ENCODE data around the gene SLC22A2. TPM values are rescaled to one million over a fixed set of nuclear protein-coding genes. Genes with fewer than 3 reads are reported as not detected.

Gene SLC22A2
- polyA plus RNA-seq, 3 donors: not detected

DNA sequence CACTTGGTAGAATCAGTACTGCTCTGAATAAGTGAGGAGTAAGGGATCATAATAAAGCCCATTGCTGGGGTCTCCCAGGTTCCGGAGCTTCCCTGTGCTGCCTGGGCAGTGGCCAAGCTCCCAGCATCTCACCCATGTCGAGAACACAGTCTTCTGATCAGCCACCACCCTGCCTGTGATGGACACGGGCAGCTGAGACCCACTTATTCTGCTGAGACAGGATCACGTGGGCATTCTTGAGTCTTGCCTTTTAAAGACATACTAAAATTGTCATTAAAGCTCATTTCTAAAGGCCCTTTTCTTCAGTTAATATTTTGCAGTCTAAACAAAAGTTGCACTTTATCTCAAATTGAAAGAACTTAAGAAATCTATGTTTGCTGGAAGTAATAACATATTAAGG lies 42.7 kb upstream of the SLC22A2 start:
- Histone ChIP-seq H3K9me3 (replicated peaks in 1 of 2; ENCODE audit: control insufficient read depth in 1 of 2, insufficient read depth in 1 of 2, low read length in 2 of 2) (no peaks in the 10 kb centered on the region), H3K4me3 (replicated peaks in 1 of 3; ENCODE audit: low read depth in 2 of 3, low read length in 3 of 3) (no peak overlapping the region), H3K4me1 (ENCODE audit: control insufficient read depth in 1 of 2, insufficient read depth in 2 of 2, low read length in 2 of 2) (no peaks in the 10 kb centered on the region), H3K4me2 (replicated peaks; ENCODE audit: extremely low read depth, low read length, poor library complexity, severe bottlenecking) (no peak overlapping the region), H3K27ac (ENCODE audit: low read depth in 1 of 2, low read length in 2 of 2) (no peak overlapping the region), H4K20me1 (ENCODE audit: insufficient read depth, low read length) (no peaks in the 10 kb centered on the region), H3K27me3 (ENCODE audit: control insufficient read depth in 2 of 2, insufficient read depth in 2 of 2, low read length in 2 of 2) (no peaks in the 10 kb centered on the region), H3K9ac (ENCODE audit: insufficient read depth, low read length, poor library complexity, severe bottlenecking) (no peak overlapping the region), H3K79me2 (ENCODE audit: insufficient read depth, low read length) (no peaks in the 10 kb centered on the region), H2AFZ (ENCODE audit: insufficient read depth, low read depth, low read length, poor library complexity, severe bottlenecking) (no peak overlapping the region), H3K36me3 (replicated peaks in 1 of 2; ENCODE audit: control insufficient read depth in 1 of 2, insufficient read depth in 2 of 2, low read length in 2 of 2) (no peaks in the 10 kb centered on the region)
- no peaks in the 10 kb centered on the region for H3K4me1 Mint-ChIP-seq
- H3K27ac Mint-ChIP-seq: no peak overlapping the region
- no peaks in the 10 kb centered on the region for H3K36me3 Mint-ChIP-seq
- peaks cover 2 to 4% (median 3%) of the 10 kb centered on the region in 3 donors for H3K27me3 Mint-ChIP-seq (ENCODE audit: low read depth in 3 of 3)
- WGBS (ENCODE audit: insufficient coverage): 92% methylated on average over 3 of the region's 4 CpGs
- no peak overlapping the region for H3K4me3 Mint-ChIP-seq
- H3K9me3 Mint-ChIP-seq: peaks cover 0 to 5% (median 2%) of the 10 kb centered on the region in 7 donors
- intact Hi-C loops (cut with micrococcal nuclease): no loop called here
- no peak for DNase-seq
- TF ChIP-seq, protein P1, sequence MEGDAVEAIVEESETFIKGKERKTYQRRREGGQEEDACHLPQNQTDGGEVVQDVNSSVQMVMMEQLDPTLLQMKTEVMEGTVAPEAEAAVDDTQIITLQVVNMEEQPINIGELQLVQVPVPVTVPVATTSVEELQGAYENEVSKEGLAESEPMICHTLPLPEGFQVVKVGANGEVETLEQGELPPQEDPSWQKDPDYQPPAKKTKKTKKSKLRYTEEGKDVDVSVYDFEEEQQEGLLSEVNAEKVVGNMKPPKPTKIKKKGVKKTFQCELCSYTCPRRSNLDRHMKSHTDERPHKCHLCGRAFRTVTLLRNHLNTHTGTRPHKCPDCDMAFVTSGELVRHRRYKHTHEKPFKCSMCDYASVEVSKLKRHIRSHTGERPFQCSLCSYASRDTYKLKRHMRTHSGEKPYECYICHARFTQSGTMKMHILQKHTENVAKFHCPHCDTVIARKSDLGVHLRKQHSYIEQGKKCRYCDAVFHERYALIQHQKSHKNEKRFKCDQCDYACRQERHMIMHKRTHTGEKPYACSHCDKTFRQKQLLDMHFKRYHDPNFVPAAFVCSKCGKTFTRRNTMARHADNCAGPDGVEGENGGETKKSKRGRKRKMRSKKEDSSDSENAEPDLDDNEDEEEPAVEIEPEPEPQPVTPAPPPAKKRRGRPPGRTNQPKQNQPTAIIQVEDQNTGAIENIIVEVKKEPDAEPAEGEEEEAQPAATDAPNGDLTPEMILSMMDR (IDR thresholded peaks at IDR 0.05): no peak

DNA sequence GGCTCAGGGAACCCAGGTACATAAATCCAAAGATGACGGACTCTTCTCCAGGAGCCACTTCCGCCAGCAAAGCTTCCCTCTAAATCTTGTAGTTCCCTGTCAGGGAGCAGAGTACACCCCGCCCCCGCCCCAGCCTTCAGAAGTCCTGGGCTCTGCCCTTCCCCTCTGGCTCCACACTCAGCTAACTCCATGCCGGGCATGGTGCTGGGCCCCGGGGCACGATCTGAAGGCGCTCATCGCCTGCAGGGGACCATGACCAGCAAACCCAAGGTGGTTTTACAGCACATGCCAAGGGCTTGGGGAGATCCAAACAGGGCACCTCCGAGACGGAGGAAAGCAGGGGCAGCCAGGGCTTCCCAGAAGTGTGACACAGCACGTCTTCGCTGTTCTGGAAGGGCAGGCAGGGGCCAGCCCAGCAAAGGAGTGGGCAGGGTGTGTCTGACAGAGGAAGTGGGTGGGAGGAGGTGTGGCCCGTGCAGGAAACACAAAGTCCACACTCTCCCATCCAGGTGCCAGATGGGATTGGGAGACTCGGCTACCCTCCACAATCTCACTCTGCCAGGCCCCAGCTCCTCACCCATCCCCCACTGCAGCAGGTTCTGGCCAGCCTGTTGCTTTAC lies 41.6 kb upstream of the SLC22A2 start:
- Histone ChIP-seq H3K36me3 (replicated peaks in 1 of 2; ENCODE audit: control insufficient read depth in 1 of 2, insufficient read depth in 2 of 2, low read length in 2 of 2) (no peaks in the 10 kb centered on the region), H2AFZ (ENCODE audit: insufficient read depth, low read depth, low read length, poor library complexity, severe bottlenecking) (no peak overlapping the region), H3K27me3 (ENCODE audit: control insufficient read depth in 2 of 2, insufficient read depth in 2 of 2, low read length in 2 of 2) (no peaks in the 10 kb centered on the region), H3K9me3 (replicated peaks in 1 of 2; ENCODE audit: control insufficient read depth in 1 of 2, insufficient read depth in 1 of 2, low read length in 2 of 2) (no peaks in the 10 kb centered on the region), H3K9ac (ENCODE audit: insufficient read depth, low read length, poor library complexity, severe bottlenecking) (no peak overlapping the region), H3K27ac (ENCODE audit: low read depth in 1 of 2, low read length in 2 of 2) (no peak overlapping the region), H3K4me1 (ENCODE audit: control insufficient read depth in 1 of 2, insufficient read depth in 2 of 2, low read length in 2 of 2) (no peaks in the 10 kb centered on the region), H3K4me3 (replicated peaks in 1 of 3; ENCODE audit: low read depth in 2 of 3, low read length in 3 of 3) (no peak overlapping the region), H4K20me1 (ENCODE audit: insufficient read depth, low read length) (no peaks in the 10 kb centered on the region), H3K4me2 (replicated peaks; ENCODE audit: extremely low read depth, low read length, poor library complexity, severe bottlenecking) (no peak overlapping the region), H3K79me2 (ENCODE audit: insufficient read depth, low read length) (no peaks in the 10 kb centered on the region)
- WGBS (ENCODE audit: insufficient coverage): 80% methylated on average over 12 of the region's 15 CpGs
- H3K9me3 Mint-ChIP-seq: peaks cover 0 to 5% (median 2%) of the 10 kb centered on the region in 7 donors
- no peak overlapping the region for H3K27ac Mint-ChIP-seq
- no peaks in the 10 kb centered on the region for H3K4me1 Mint-ChIP-seq
- H3K4me3 Mint-ChIP-seq: no peak overlapping the region
- H3K36me3 Mint-ChIP-seq: no peaks in the 10 kb centered on the region
- TF ChIP-seq, protein P1 (IDR thresholded peaks at IDR 0.05): no peak
- H3K27me3 Mint-ChIP-seq (ENCODE audit: low read depth in 3 of 3): peaks cover 2 to 5% (median 4%) of the 10 kb centered on the region in 3 donors
- no peak for DNase-seq
- intact Hi-C loops (cut with micrococcal nuclease): no loop called here
